Endothelial cell of umbilical vein (primary cell): Measurements from ENCODE around the gene GJB5. TPM values are rescaled to one million over a fixed set of nuclear protein-coding genes. Genes with fewer than 3 reads are reported as not detected.

Source experiments
- BruUV-seq: library from RNA; stranded (reverse); fragments of 400-500 nt; replicated peaks from 2 replicates; lab custom pipeline; 2021; lab: Mats Ljungman, UMichigan
- CTCF ChIA-PET: fragments of 300-600, 350-600 bp; sonication (Branson Sonifier 250); formaldehyde crosslinking; loops from one replicate; lab custom pipeline; 2021; ENCODE audit warnings: antibody characterized with exemption, inconsistent platforms; lab: Charles Lee
- POLR2A ChIA-PET: fragments of 300-600, 350-600 bp; sonication (Branson Sonifier 250); formaldehyde crosslinking; loops from one replicate; lab custom pipeline; 2021; ENCODE audit warnings: antibody characterized with exemption, inconsistent platforms; lab: Charles Lee
- DNase-seq: peaks from one replicate; pipeline ENCODE4 v3.0.0-alpha.2; 2011; ENCODE audit warnings: low read depth, low spot score
- FAIRE-seq: peaks from 2 replicates; lab custom pipeline; 2011; peaks lifted over from hg19 to GRCh38; lab: Jason Lieb, UNC
- H2AFZ ChIP-seq: 2 replicates; pipeline ENCODE4 v1.6.0; 2012; ENCODE audit warnings: low read depth, low read length, control low read depth, inconsistent platforms
- H3K27ac ChIP-seq: 2 replicates; pipeline ENCODE4 v1.5.1; 2011; ENCODE audit warnings: low read depth, mild to moderate bottlenecking, control low read depth, low read length, moderate library complexity; ENCODE audit not compliant: insufficient read depth
- H3K27me3 ChIP-seq, 2 experiments: 2 replicates each; pipeline versions ENCODE4 v1.6.0 to v1.6.1; 2011; ENCODE audit warnings: low read length in 2 of 2, mixed read lengths in 1 of 2; ENCODE audit not compliant: control insufficient read depth in 2 of 2, insufficient read depth in 2 of 2
- H3K36me3 ChIP-seq, 2 experiments: 2 replicates in 1 of 2; 3 replicates in 1 of 2; pipeline ENCODE4 v1.5.1; 2011; ENCODE audit warnings: low read length in 2 of 2, mild to moderate bottlenecking in 1 of 2, moderate library complexity in 1 of 2; ENCODE audit not compliant: control insufficient read depth in 2 of 2, insufficient read depth in 2 of 2; ENCODE audit errors: extremely low read depth in 1 of 2
- H3K4me1 ChIP-seq: 3 replicates; pipeline ENCODE4 v1.5.1; 2011; ENCODE audit warnings: mild to moderate bottlenecking, low read length; ENCODE audit not compliant: control insufficient read depth, insufficient read depth; ENCODE audit errors: extremely low read depth
- H3K4me2 ChIP-seq: 2 replicates; pipeline ENCODE4 v1.6.1; 2011; ENCODE audit warnings: low read length, control low read depth, mixed read lengths; ENCODE audit not compliant: insufficient read depth
- H3K4me3 ChIP-seq, 3 experiments: fragments of 200-600 bp in 1 of 3; sonication (generic), shearing (Covaris generic) in 1 of 3; replicated peaks in 1 of 3; 2 replicates each; pipeline ENCODE4 v1.5.1; 2011 to 2016; ENCODE audit warnings: control low read depth in 3 of 3, low read length in 3 of 3, mild to moderate bottlenecking in 2 of 3, inconsistent platforms in 1 of 3, low read depth in 1 of 3, moderate library complexity in 1 of 3; ENCODE audit not compliant: insufficient read depth in 1 of 3
- H3K79me2 ChIP-seq: 2 replicates; pipeline ENCODE4 v1.6.0; 2012; ENCODE audit warnings: low read length, inconsistent platforms; ENCODE audit not compliant: control insufficient read depth, insufficient read depth
- H3K9ac ChIP-seq: replicated peaks from 2 replicates; pipeline ENCODE3; 2011; ENCODE audit warnings: low read length, control low read depth; ENCODE audit not compliant: insufficient read depth; ENCODE audit errors: extremely low read depth
- H3K9me1 ChIP-seq: replicated peaks from 3 replicates; pipeline ENCODE4 v1.6.0; 2011; ENCODE audit warnings: mild to moderate bottlenecking, low read length; ENCODE audit not compliant: control insufficient read depth, insufficient read depth; ENCODE audit errors: extremely low read depth
- H3K9me3 ChIP-seq: replicated peaks from 2 replicates; pipeline ENCODE4 v1.5.1; 2012; ENCODE audit warnings: low read length, inconsistent platforms; ENCODE audit not compliant: control insufficient read depth, insufficient read depth
- H4K20me1 ChIP-seq: replicated peaks from 2 replicates; pipeline ENCODE3; 2011; ENCODE audit warnings: mild to moderate bottlenecking, low read length; ENCODE audit not compliant: control insufficient read depth, insufficient read depth; ENCODE audit errors: extremely low read depth
- EZH2 ChIP-seq: IDR thresholded peaks from 2 replicates; pipeline ENCODE4 v1.6.1; 2012; ENCODE audit warnings: borderline replicate concordance, low read depth, mild to moderate bottlenecking, moderate library complexity, low read length, inconsistent platforms; ENCODE audit not compliant: severe bottlenecking
- POLR2A ChIP-seq: IDR thresholded peaks from 2 replicates; pipeline ENCODE4 v1.6.1; 2012; ENCODE audit warnings: low read depth, mild to moderate bottlenecking, control low read depth, low read length
- dilution Hi-C: fragments of 300-500 bp; cut with MboI; formaldehyde crosslinking; loops from one replicate; pipeline ENCODE4 v1.15.0; 2019; ENCODE audit warnings: low sequenced_read_pairs; ENCODE audit not compliant: extremely low pct_ligation_motif_present
- intact Hi-C: fragments of 100-400 bp; cut with micrococcal nuclease; formaldehyde crosslinking; loops from one replicate; pipeline ENCODE4 v1.10.0; 2022
- polyA plus RNA-seq, 4 experiments: library from polyadenylated mRNA; depleted of rRNA in 3 of 4; stranded (reverse) in 3 of 4; unstranded in 1 of 4; fragments of >200 nt; gene quantifications; 2 replicates each; pipeline versions ENCODE4 v1.2.1 to v1.2.3, GENCODE V29; 2011 to 2012; ENCODE audit warnings: missing spikeins in 1 of 4
- total RNA-seq: library from RNA; stranded (reverse); gene quantifications from 2 replicates; pipeline ENCODE4 v1.2.3, GENCODE V29; 2021
- TF ChIP-seq, protein P1 (sequence below): IDR thresholded peaks from 2 replicates; pipeline ENCODE4 v1.6.1; 2011; ENCODE audit not compliant: insufficient read depth, insufficient read length
- TF ChIP-seq, protein P2 (sequence below), 2 donors: IDR thresholded peaks; 1 replicate in 1 of 2; 2 replicates in 1 of 2; pipeline ENCODE4 v1.5.1; 2011; ENCODE audit warnings: low read length in 2 of 2, mild to moderate bottlenecking in 2 of 2, moderate library complexity in 2 of 2, control low read depth in 1 of 2, inconsistent platforms in 1 of 2, low read depth in 1 of 2; ENCODE audit not compliant: insufficient read depth in 1 of 2; ENCODE audit errors: extremely low read depth in 1 of 2

GJB5 gene
- total and polyA plus RNA-seq, 2 donors (not counting 3 experiments of a cell fraction or from before 2014, with no cell fraction given) = not detected

DNA sequence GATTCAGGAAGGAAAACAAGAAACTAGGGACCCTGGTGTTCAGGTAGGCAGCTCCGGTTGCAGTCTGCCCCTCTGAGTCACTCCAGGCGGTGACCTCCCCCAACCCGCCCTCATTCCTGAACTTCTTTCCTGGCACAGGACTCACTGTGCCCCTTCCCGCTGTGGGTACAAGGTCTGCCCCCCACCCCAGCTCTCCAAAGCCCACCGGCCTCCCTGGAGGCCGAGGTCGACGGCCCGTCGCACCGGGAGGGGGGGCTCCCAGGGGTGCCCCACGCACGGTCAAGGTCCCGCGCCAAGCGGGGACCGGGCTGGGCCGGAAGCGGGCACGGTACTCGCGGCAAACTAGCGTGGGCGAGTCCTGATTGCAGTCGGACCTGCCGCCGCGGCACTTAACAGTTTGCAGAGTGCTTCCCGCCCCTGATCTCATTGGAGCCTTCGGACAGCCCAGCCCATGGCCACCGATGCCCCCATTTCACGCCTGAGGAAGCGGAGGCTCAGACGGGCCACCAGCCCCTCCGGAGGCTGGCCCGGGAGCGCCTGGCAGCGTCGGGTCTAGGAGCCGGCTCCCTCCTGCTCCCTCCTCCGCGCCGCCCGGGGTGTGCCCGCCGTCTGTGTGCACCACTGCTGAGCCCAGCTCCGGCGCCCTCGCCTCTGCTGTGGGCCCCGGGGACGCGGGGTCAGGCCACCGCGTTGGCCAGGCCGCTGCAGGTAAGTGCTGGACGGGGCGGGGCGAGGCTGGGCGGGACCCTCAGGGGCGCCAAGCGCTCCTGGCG lies 26.4 kb downstream of the GJB5 start, which contains the start of gene GJB3:
Gene GJB3 (plus strand): TSS at position 144 of the 773 bp plus-strand sequence. CDS start 3,549 bp downstream, outside the sequence.
- peaks cover 27 to 33% of the 10 kb centered on the region in 2 experiments for H3K27me3 ChIP-seq
- dilution Hi-C loops = no loop called here
- intact Hi-C loops = no loop called here
- H3K79me2 ChIP-seq = no peaks in the 10 kb centered on the region
- H2AFZ ChIP-seq = no peak within 1 kb of the TSS
- H3K4me3 ChIP-seq = no peak within 1 kb of the TSS
- POLR2A ChIA-PET = no interaction called here
- no peaks in the 10 kb centered on the region for H3K36me3 ChIP-seq
- no TSS peak for BruUV-seq
- no peak within 1 kb of the TSS for H3K27ac ChIP-seq
- CTCF ChIA-PET = interaction anchor here (0.5 to 1.2 kb wide), 2 partner anchors 71 to 674 kb away, joined by 3 to 12 read pairs; no protein-coding TSS in a partner anchor
- H3K4me1 ChIP-seq = no peaks in the 10 kb centered on the region
- H3K4me2 ChIP-seq = no peak within 1 kb of the TSS
- H3K9ac ChIP-seq = no peak within 1 kb of the TSS
- no peak for FAIRE-seq
- DNase-seq = no peak
- H3K9me3 ChIP-seq = no peaks in the 10 kb centered on the region
- H4K20me1 ChIP-seq = no peaks in the 10 kb centered on the region
- TF ChIP-seq, protein P1, sequence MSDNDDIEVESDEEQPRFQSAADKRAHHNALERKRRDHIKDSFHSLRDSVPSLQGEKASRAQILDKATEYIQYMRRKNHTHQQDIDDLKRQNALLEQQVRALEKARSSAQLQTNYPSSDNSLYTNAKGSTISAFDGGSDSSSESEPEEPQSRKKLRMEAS = no peak
- TF ChIP-seq EZH2 = peak; percentile 96
- H3K9me1 ChIP-seq = no peaks in the 10 kb centered on the region

DNA sequence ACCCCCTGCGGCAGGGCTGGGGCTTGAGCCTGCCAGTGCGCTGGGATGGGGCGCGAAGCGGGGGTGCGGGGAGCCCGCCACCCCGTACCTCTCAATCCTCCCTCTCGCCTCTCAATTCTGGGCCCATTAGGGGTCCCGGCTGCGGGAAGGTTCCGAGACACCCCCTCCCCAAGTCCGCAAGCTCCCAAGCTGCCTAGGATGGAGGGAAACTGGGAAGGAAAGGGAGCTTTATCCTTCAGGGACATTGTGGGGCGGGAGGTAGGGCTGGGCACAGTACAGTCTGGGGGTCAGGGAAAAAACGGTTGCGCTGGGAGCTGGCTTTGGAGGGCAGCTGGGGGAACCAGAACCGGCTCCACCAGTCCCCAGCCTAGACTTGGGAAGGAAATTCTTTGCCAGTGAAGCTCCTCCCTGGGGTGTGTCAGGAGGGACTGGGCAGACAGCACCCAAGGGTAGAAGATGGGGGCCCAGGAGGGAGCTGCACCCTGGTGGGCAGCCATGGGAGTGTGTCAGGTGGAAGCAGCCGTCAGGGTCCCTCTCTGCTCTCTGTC lies 27.1 kb downstream of the GJB5 start:
- dilution Hi-C loops = no loop called here
- FAIRE-seq = no peak
- POLR2A ChIA-PET = no interaction called here
- Histone ChIP-seq H3K9me1 (no peaks in the 10 kb centered on the region), H2AFZ (no peak overlapping the region), H3K27ac (no peak overlapping the region), H3K9me3 (no peaks in the 10 kb centered on the region), H3K4me1 (no peaks in the 10 kb centered on the region), H3K9ac (no peak overlapping the region), H3K4me2 (no peak overlapping the region), H3K27me3 (peaks cover 27 to 33% of the 10 kb centered on the region in 2 experiments), H3K36me3 (no peaks in the 10 kb centered on the region), H4K20me1 (no peaks in the 10 kb centered on the region), H3K4me3 (no peak overlapping the region), H3K79me2 (no peaks in the 10 kb centered on the region)
- BruUV-seq = no TSS peak
- no peak for DNase-seq
- intact Hi-C loops = no loop called here
- CTCF ChIA-PET = interaction anchor here (0.5 to 1.2 kb wide), 2 partner anchors 71 to 673 kb away, joined by 3 to 12 read pairs; no protein-coding TSS in a partner anchor
- TF ChIP-seq, protein P2, sequence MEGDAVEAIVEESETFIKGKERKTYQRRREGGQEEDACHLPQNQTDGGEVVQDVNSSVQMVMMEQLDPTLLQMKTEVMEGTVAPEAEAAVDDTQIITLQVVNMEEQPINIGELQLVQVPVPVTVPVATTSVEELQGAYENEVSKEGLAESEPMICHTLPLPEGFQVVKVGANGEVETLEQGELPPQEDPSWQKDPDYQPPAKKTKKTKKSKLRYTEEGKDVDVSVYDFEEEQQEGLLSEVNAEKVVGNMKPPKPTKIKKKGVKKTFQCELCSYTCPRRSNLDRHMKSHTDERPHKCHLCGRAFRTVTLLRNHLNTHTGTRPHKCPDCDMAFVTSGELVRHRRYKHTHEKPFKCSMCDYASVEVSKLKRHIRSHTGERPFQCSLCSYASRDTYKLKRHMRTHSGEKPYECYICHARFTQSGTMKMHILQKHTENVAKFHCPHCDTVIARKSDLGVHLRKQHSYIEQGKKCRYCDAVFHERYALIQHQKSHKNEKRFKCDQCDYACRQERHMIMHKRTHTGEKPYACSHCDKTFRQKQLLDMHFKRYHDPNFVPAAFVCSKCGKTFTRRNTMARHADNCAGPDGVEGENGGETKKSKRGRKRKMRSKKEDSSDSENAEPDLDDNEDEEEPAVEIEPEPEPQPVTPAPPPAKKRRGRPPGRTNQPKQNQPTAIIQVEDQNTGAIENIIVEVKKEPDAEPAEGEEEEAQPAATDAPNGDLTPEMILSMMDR (IDR thresholded peaks at IDR 0.05; ENCODE audit: extremely low read depth in 1 of 2, insufficient read depth in 1 of 2, low read depth in 1 of 2, low read length in 2 of 2) = peak in 1 of 2 donors; percentile 1
- TF ChIP-seq POLR2A (no peak), EZH2 (peak; percentile 43)
